Activated T-cell treated with anti-CD3 and anti-CD28 coated beads, Interleukin-2, amount 50 U/mL, for 1 hour (primary cell): ENCODE results near the gene NOSTRIN.
A peak's percentile ranks its signal among the peaks of the same experiment; 100 is the strongest.

Experiments
- DNase-seq: peaks from one replicate; pipeline ENCODE4 v3.0.0-alpha.2; 2020

NOSTRIN gene

GRCh38 chr2:168889635-168890005 is 87.2 kb downstream of the NOSTRIN start:
- no peak for DNase-seq

- DNase-seq, result peak; percentile 81
These were observed 87.8 kb downstream of the NOSTRIN start, which contains the start of gene SPC25 for GRCh38 chr2:168890006-168890782. SPC25 (minus strand) TSS chr2:168890430; CDS start chr2:168889519, 911 bp downstream.

- DNase-seq, result no peak
These were observed 89.9 kb downstream of the NOSTRIN start for GRCh38 chr2:168892327-168892726.

- DNase-seq, result no peak
These were observed 91.7 kb downstream of the NOSTRIN start for GRCh38 chr2:168894101-168894500.

GRCh38 chr2:168894720-168895119 is 92.3 kb downstream of the NOSTRIN start:
- no peak for DNase-seq

GRCh38 chr2:168895771-168896170 is 93.3 kb downstream of the NOSTRIN start:
- DNase-seq, result no peak

- no peak for DNase-seq
These were observed 94.3 kb downstream of the NOSTRIN start for GRCh38 chr2:168896783-168897182.

GRCh38 chr2:168897449-168897848 is 95.0 kb downstream of the NOSTRIN start:
- no peak for DNase-seq

- no peak for DNase-seq
These were observed 98.6 kb downstream of the NOSTRIN start, which contains the start of gene G6PC2 for GRCh38 chr2:168901003-168901402. G6PC2 (plus strand) TSS chr2:168901291; CDS start chr2:168901332, 41 bp downstream.

- DNase-seq, result no peak
These were observed 101.5 kb downstream of the NOSTRIN start for GRCh38 chr2:168903888-168904287.

- DNase-seq, result no peak
These were observed 101.9 kb downstream of the NOSTRIN start for GRCh38 chr2:168904358-168904757.

GRCh38 chr2:168907940-168908662 is 105.7 kb downstream of the NOSTRIN start:
- DNase-seq, result no peak

- no peak for DNase-seq
These were observed 107.9 kb downstream of the NOSTRIN start for GRCh38 chr2:168910330-168910729.

- no peak for DNase-seq
These were observed 110.0 kb downstream of the NOSTRIN start for GRCh38 chr2:168912466-168912865.

GRCh38 chr2:168912901-168913369 is 110.5 kb downstream of the NOSTRIN start:
- no peak for DNase-seq

- no peak for DNase-seq
These were observed 111.1 kb downstream of the NOSTRIN start for GRCh38 chr2:168913495-168913894.
